ENCODE measurements around the gene FBXO42. TPM values are rescaled to one million over a fixed set of nuclear protein-coding genes. Genes with fewer than 3 reads are reported as not detected.

The FBXO42 gene
- total RNA-seq, 6 experiments from 2014 or later = 7.9 to 14.1 (median 10.2) TPM

DNA sequence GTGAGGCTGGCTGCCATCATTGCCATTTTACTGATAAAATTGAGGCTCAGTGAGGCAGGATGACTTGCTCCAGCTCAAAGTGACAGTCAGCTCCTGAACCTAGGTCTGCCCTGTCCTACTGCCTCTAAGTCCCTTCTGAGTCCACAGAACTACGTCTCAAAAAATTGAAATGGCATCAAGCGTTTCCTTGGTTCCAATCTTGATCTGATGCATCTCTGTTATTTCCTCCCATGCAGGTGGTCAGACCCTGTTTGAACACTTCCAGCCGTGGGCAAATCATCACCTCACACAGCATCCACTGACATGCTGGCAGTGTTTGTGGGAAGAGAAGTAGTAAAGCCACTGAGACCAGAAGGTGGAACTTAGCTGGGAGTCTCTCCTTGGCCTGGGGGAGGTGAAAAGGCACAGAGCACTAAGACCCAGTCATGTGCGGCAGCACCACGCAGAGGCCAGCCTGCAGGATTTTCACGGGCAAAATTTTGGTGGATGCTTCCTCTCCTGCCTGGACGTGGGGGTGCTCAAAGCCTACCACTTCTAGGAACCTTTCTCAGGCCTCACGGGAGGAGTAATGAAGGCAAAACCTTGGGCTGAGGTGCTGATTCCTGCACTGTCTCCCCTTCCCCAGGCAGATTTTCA lies 107.5 kb downstream of the FBXO42 start:
- intact Hi-C loops (cut with DNase I) = loop anchor here (5.0 to 10.0 kb wide), 2 partner anchors 37 to 170 kb away; partner anchors contain the start of gene FAM131C (in 1 of the 2)
- H3K27me3 ChIP-seq = no peaks in the 10 kb centered on the region
- H3K9me3 ChIP-seq = no peaks in the 10 kb centered on the region
- H3K27ac ChIP-seq = no peak overlapping the region
- peaks cover 0 to 6% (median under 1%) of the 10 kb centered on the region in 4 donors for H3K36me3 ChIP-seq
- DNase-seq = no peak
- no peak for ATAC-seq
- H3K4me3 ChIP-seq = no peak overlapping the region
- TF ChIP-seq POLR2A (IDR thresholded peaks at IDR 0.05) = no peak
- no peak for TF ChIP-seq CTCF (IDR thresholded peaks at IDR 0.05)
- peaks cover 0 to 25% (median 7%) of the 10 kb centered on the region in 4 donors for H3K4me1 ChIP-seq
- 25% methylated on average over 2 of the region's 8 CpGs for WGBS (ENCODE audit: insufficient coverage, low coverage, low lambda C conversion rate, missing lambda C conversion rate)

DNA sequence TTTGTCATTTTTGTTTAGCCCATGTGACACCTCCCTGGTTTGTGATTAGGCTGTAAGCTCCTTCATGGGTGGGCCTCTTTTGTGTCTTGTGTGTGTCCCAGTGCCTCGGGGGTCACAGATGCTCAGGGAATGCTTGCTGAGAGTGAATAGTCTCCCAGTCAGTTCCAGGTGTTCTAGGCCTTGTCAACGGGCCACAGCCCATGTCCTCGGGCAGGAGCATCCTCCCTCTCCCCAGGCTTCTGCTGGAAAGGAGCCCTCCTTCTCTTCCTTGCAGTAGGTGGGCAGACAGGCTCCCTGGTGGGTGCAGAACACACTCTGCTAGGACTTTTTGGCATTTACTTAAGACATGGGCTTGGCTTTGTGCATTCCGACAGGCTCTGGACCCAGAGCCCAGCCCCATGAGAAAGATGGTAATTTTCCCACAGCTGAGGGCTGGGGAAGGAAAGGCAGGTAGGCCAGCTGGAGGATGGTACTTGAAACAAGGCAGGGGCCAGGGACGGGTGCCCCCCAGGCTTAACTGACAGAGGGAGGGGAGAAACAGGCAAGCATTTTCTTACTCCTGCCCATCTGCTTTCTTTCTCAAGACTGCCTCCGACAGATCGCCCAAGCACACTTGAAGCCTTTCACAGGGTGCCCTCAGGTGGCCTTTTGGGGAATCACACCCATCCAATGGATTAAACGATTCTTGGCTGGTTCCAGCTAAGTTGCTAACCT lies 108.2 kb downstream of the FBXO42 start:
- peak; percentile 68 to 77 (median 74) for ATAC-seq
- H3K27me3 ChIP-seq = no peaks in the 10 kb centered on the region
- WGBS (ENCODE audit: insufficient coverage, low coverage, low lambda C conversion rate, missing lambda C conversion rate) = 10% methylated on average over 5 of the region's 8 CpGs
- DNase-seq = peak; percentile 54 to 73 (median 72)
- H3K36me3 ChIP-seq = peaks cover 0 to 6% (median under 1%) of the 10 kb centered on the region in 4 donors
- no peak overlapping the region for H3K4me3 ChIP-seq
- no peak overlapping the region for H3K27ac ChIP-seq
- peaks cover 0 to 18% (median 4%) of the 10 kb centered on the region in 4 donors for H3K4me1 ChIP-seq
- no peak for TF ChIP-seq POLR2A (IDR thresholded peaks at IDR 0.05)
- TF ChIP-seq CTCF (IDR thresholded peaks at IDR 0.05) = peak; percentile 86 to 90 (median 87)
- H3K9me3 ChIP-seq = no peaks in the 10 kb centered on the region
- intact Hi-C loops (cut with DNase I) = loop anchor here (5.0 to 10.0 kb wide), 2 partner anchors 37 to 169 kb away; partner anchors contain the start of gene FAM131C (in 1 of the 2)

GRCh38 chr1:16243215-16243610 lies 109.1 kb downstream of the FBXO42 start:
- WGBS (ENCODE audit: insufficient coverage, low coverage, low lambda C conversion rate, missing lambda C conversion rate) = 78% methylated on average over 8 of the region's 8 CpGs
- TF ChIP-seq CTCF (IDR thresholded peaks at IDR 0.05) (no peak), POLR2A (IDR thresholded peaks at IDR 0.05) (no peak)
- Histone ChIP-seq H3K27ac (no peak overlapping the region), H3K27me3 (no peaks in the 10 kb centered on the region), H3K4me1 (peaks cover 0 to 9% (median 2%) of the 10 kb centered on the region in 4 donors), H3K4me3 (no peak overlapping the region), H3K9me3 (no peaks in the 10 kb centered on the region), H3K36me3 (peaks cover 0 to 6% (median under 1%) of the 10 kb centered on the region in 4 donors)
- DNase-seq = no peak
- ATAC-seq = no peak
- intact Hi-C loops (cut with DNase I) = loop anchor here (5.0 to 10.0 kb wide), 2 partner anchors 36 to 168 kb away; partner anchors contain the start of gene FAM131C (in 1 of the 2)

DNA sequence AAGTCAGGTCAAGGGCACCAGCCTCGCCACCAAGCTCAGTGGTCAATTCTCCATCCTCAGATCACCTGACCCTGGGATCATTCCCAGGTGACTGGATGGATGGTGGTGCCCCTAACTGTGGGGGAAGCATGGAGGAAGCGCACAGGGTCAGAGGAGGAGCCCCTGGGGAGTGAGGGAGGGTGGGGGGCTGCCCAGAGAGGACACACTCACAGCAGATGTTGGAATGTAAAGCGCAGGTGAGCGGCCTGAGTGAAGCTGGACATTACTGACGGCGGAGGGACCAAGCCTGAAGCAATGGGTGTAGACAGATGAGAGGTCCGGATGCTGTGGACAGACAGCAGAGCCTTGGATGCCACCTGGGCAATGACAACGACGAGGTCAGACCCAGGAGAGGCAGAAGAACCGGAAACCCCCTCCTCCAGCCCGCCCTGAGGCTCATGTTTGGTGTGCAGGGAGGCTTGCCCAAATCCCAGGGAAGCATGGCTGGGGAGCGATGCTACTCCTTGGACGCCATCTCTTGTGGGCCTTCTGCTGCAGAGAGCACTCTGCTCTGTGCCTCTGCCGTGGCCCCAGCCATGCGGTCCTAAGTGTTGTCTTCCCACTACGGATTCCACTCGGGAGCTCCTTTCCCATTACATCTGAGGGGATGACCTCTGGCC lies 109.6 kb downstream of the FBXO42 start:
- intact Hi-C loops (cut with DNase I) = loop anchor here (5.0 to 10.0 kb wide), 2 partner anchors 35 to 168 kb away; partner anchors contain the start of gene FAM131C (in 1 of the 2)
- 57% methylated on average over 8 of the region's 17 CpGs for WGBS (ENCODE audit: insufficient coverage, low coverage, low lambda C conversion rate, missing lambda C conversion rate)

More for the DNA sequence above, 109.6 kb downstream of the FBXO42 start:
- H3K36me3 ChIP-seq = peaks cover 0 to 6% (median under 1%) of the 10 kb centered on the region in 4 donors
- DNase-seq (no peak), ATAC-seq (no peak)
- no peaks in the 10 kb centered on the region for H3K9me3 ChIP-seq
- no peaks in the 10 kb centered on the region for H3K27me3 ChIP-seq
- H3K27ac ChIP-seq = no peak overlapping the region
- H3K4me1 ChIP-seq = peaks cover 0 to 6% (median 0%) of the 10 kb centered on the region in 4 donors
- H3K4me3 ChIP-seq = no peak overlapping the region
- no peak for TF ChIP-seq CTCF (IDR thresholded peaks at IDR 0.05)
- TF ChIP-seq POLR2A (IDR thresholded peaks at IDR 0.05) = no peak

All from right lobe of liver (tissue), 6 donors.